ENCODE results near the gene WFDC6. TPM values are rescaled to one million over a fixed set of nuclear protein-coding genes. Genes with fewer than 3 reads are reported as not detected.

Gene WFDC6
- total RNA-seq, 1 donor from 2014 or later: not detected

Other genes starting within 250 kb of the WFDC6 start
- not detected in 2 replicates for gene RBPJL, start 232.6 kb downstream of the WFDC6 start, total RNA-seq
- gene MATN4, start 231.2 kb downstream of the WFDC6 start, total RNA-seq: 1.2 and 1.5 TPM in 2 replicates
- 177 and 185 TPM in 2 replicates for gene SDC4, start 191.1 kb downstream of the WFDC6 start, total RNA-seq
- 24.4 and 26.2 TPM in 2 replicates for gene SYS1, start 176.3 kb downstream of the WFDC6 start, total RNA-seq
- 0.12 TPM in 1 of 2 replicates, not detected in the other for gene TP53TG5, start 161.2 kb downstream of the WFDC6 start, total RNA-seq
- 19.9 and 25.2 TPM in 2 replicates for gene DBNDD2, start 131.2 kb downstream of the WFDC6 start, total RNA-seq
- 84.7 and 86.6 TPM in 2 replicates for gene PIGT, start 123.3 kb downstream of the WFDC6 start, total RNA-seq
- gene WFDC2, start 69.7 kb downstream of the WFDC6 start, total RNA-seq: not detected in 2 replicates
- not detected in 2 replicates for gene SPINT3, start 23.9 kb downstream of the WFDC6 start, total RNA-seq
- gene EPPIN, start 7.9 kb upstream of the WFDC6 start, total RNA-seq: not detected in 2 replicates
- not detected in 2 replicates for gene WFDC8, start 39.8 kb upstream of the WFDC6 start, total RNA-seq
- not detected in 2 replicates for gene WFDC10A, start 90.3 kb upstream of the WFDC6 start, total RNA-seq
- gene WFDC9, start 91.8 kb upstream of the WFDC6 start, total RNA-seq: not detected in 2 replicates
- not detected in 2 replicates for gene WFDC11, start 130.8 kb upstream of the WFDC6 start, total RNA-seq
- gene WFDC13, start 162.6 kb upstream of the WFDC6 start, total RNA-seq: not detected in 2 replicates
- gene WFDC10B, start 165.5 kb upstream of the WFDC6 start, total RNA-seq: not detected in 2 replicates
- not detected in 2 replicates for gene SPINT4, start 182.9 kb upstream of the WFDC6 start, total RNA-seq

Measured in activated CD4-positive, alpha-beta T cell treated with anti-CD3 and anti-CD28 coated beads, Interleukin-2, amount 10 ng/mL, durations not matched to agents 24 days and 14 days (primary cell).